Epithelial cell of esophagus (primary cell): Measurements from ENCODE around the gene IL36G.
A peak's percentile ranks its signal among the peaks of the same experiment; 100 is the strongest.
"Not testable (repeated sequence)": the region's sequence is repeated elsewhere in the genome, so short reads cannot be mapped to it uniquely, and the experiment has no call there.

Source experiments
- DNase-seq: peaks from one replicate; pipeline ENCODE4 v3.0.0; 2010; ENCODE audit warnings: low read depth
- H3K4me3 ChIP-seq: 2 replicates; pipeline ENCODE4 v1.5.1; 2011; ENCODE audit warnings: mild to moderate bottlenecking, low read length, control low read depth
- TF ChIP-seq, protein P1 (sequence below): IDR thresholded peaks from 2 replicates; pipeline ENCODE4 v1.5.1; 2011; ENCODE audit warnings: low read depth, mild to moderate bottlenecking, low read length, control low read depth, inconsistent platforms; ENCODE audit not compliant: insufficient read depth; ENCODE audit errors: missing control alignments

Gene IL36G

GRCh38 chr2:112977559-112978056 is at the start of gene IL36G:
TSS of gene IL36G (plus strand) at chr2:112978006. CDS start at chr2:112978639, 633 bp downstream.
- peak; percentile 93 for DNase-seq
- H3K4me3 ChIP-seq: no peak within 1 kb of the TSS
- TF ChIP-seq, protein P1, sequence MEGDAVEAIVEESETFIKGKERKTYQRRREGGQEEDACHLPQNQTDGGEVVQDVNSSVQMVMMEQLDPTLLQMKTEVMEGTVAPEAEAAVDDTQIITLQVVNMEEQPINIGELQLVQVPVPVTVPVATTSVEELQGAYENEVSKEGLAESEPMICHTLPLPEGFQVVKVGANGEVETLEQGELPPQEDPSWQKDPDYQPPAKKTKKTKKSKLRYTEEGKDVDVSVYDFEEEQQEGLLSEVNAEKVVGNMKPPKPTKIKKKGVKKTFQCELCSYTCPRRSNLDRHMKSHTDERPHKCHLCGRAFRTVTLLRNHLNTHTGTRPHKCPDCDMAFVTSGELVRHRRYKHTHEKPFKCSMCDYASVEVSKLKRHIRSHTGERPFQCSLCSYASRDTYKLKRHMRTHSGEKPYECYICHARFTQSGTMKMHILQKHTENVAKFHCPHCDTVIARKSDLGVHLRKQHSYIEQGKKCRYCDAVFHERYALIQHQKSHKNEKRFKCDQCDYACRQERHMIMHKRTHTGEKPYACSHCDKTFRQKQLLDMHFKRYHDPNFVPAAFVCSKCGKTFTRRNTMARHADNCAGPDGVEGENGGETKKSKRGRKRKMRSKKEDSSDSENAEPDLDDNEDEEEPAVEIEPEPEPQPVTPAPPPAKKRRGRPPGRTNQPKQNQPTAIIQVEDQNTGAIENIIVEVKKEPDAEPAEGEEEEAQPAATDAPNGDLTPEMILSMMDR: no peak

DNA sequence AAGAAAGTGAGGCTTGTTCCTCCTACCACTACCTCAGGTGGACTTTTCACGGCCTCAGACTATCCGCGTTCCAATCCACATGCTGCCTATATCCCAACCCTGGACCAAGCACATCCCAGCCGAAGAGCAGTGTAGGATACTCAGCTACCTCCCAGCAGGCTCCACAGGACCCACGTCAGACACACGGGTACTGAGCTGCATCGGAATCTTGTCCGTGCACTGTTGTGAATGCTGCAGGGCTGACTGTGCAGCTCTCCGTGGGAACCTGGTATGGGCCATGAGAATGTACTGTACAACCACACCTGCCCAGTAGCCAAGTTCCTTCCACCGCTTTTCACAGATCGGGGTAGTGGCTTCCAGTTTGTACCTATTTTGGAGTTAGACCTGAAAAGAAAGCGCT is 44.5 kb upstream of the IL36G start:
- no peak for DNase-seq
- TF ChIP-seq, protein P1: no peak
- no peak overlapping the region for H3K4me3 ChIP-seq

DNA sequence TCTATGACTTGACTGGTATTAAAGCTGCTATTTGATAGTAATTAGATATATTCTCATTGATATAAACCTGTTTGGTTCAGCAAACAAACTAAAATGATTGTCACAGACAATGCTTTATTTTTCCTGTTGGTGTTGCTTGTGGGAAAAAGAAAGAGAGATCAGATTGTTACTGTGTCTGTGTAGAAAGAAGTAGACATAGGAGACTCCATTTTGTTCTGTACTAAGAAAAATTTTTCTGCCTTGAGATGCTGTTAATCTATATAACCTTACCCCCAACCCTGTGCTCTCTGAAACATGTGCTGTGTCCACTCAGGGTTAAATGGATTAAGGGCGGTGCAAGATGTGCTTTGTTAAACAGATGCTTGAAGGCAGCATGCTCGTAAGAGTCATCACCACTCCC is 43.7 kb upstream of the IL36G start:
- not testable (repeated sequence) for DNase-seq, H3K4me3 ChIP-seq

GRCh38 chr2:112936927-112937232 is 40.9 kb upstream of the IL36G start:
- no peak for DNase-seq
- no peak overlapping the region for H3K4me3 ChIP-seq
- TF ChIP-seq, protein P1: no peak

DNA sequence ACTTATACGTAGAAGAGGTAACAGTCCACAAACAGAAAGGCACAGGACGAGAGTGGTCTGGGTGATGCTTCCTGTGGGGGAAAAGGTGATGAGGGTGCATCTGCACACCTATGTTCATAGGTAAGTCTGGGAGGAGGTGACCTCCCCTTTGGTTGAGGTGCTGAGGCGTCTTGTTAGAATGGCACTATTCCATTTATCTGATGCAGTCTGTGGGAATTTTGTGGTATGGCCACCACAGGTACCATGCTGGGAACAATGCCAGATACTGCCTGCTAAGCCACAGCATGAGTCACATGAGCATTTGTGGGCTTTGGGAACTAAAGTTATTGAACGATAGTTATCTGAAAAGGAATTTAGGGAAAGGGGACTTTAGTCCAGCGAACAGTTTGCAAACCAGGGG is 38.9 kb upstream of the IL36G start:
- no peak overlapping the region for H3K4me3 ChIP-seq
- peak; percentile 80 for DNase-seq
- TF ChIP-seq, protein P1: no peak

- DNase-seq: no peak
- TF ChIP-seq, protein P1: no peak
- H3K4me3 ChIP-seq: no peak overlapping the region
These were observed 38.4 kb upstream of the IL36G start for GRCh38 chr2:112939425-112939824.

DNA sequence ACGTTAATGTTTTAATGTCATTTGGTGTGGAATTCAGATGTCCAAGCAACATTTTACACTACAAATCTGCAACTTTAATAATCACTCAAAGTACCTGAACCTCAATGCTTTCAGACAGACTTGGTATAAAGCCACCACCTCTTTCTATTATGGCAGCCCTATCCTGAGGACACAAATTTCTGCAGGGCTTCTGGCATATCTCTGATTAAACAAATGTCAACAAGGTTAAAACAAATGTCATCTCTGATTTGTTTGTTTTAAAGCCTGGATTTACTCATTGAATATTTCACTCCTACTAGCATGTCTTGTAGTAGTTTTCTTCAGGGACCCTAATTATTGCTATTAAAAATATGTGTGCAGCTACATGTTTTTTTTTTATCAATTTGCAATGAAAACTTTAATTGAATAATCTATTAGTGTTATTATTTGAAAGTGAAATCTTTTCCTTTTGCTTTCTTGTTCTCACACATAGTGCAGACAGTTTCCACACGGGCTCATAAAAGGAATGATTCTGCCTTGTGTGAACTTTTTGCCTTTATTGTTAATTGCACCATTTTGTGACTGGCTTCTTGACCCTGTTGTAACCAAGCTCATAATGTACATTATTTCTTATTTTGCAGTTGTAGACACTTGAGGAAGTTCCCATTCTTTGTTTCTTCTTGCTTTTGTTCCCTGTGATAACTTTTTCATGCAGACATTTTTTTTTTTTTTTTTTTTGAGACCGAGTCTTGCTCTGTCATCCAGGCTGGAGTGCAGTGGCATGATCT is 36.8 kb upstream of the IL36G start:
- TF ChIP-seq, protein P1: no peak
- no peak overlapping the region for H3K4me3 ChIP-seq
- DNase-seq: no peak
